Parathyroid adenoma (tissue), 2 donors: ENCODE data around the gene LRP1B.

Experiments
- H2AFZ ChIP-seq: fragments of 300-600 bp; sonication (generic); one replicate; pipeline ENCODE4 v1.7.0; 2017; ENCODE audit warnings: antibody characterized with exemption, mild to moderate bottlenecking
- H3K27ac ChIP-seq: fragments of 300-600 bp; sonication (generic); one replicate; pipeline ENCODE4 v1.7.0; 2017
- H3K27me3 ChIP-seq: fragments of 300-600 bp; sonication (generic); one replicate; pipeline ENCODE4 v1.7.0; 2017; ENCODE audit warnings: low read length; ENCODE audit not compliant: control insufficient read depth, insufficient read depth
- H3K36me3 ChIP-seq: fragments of 300-600 bp; sonication (generic); one replicate; pipeline ENCODE4 v1.7.0; 2017; ENCODE audit warnings: low read length; ENCODE audit not compliant: control insufficient read depth, insufficient read depth
- H3K4me1 ChIP-seq: fragments of 300-600 bp; sonication (generic); one replicate; pipeline ENCODE4 v1.7.0; 2017; ENCODE audit warnings: control low read depth
- H3K4me2 ChIP-seq: fragments of 300-600 bp; sonication (generic); one replicate; pipeline ENCODE4 v1.7.0; 2017; ENCODE audit warnings: low read length
- H3K4me3 ChIP-seq: fragments of 300-600 bp; sonication (generic); one replicate; pipeline ENCODE4 v1.7.0; 2017; ENCODE audit warnings: low read depth, low read length
- H3K79me2 ChIP-seq: fragments of 300-600 bp; sonication (generic); one replicate; pipeline ENCODE4 v1.7.0; 2017; ENCODE audit warnings: control low read depth
- H3K9ac ChIP-seq: fragments of 300-600 bp; sonication (generic); one replicate; pipeline ENCODE4 v1.7.0; 2017; ENCODE audit warnings: mild to moderate bottlenecking
- H3K9me3 ChIP-seq: fragments of 300-600 bp; sonication (generic); one replicate; pipeline ENCODE4 v1.7.0; 2017; ENCODE audit warnings: low read length; ENCODE audit not compliant: control insufficient read depth
- TF ChIP-seq, protein P1 (sequence below): fragments of 300-600 bp; sonication (generic); IDR thresholded peaks from one replicate; pipeline ENCODE4 v1.7.0; 2017; ENCODE audit warnings: antibody characterized with exemption, mild to moderate bottlenecking
- donor health status: primary hyperparathyroidism.

LRP1B gene

DNA sequence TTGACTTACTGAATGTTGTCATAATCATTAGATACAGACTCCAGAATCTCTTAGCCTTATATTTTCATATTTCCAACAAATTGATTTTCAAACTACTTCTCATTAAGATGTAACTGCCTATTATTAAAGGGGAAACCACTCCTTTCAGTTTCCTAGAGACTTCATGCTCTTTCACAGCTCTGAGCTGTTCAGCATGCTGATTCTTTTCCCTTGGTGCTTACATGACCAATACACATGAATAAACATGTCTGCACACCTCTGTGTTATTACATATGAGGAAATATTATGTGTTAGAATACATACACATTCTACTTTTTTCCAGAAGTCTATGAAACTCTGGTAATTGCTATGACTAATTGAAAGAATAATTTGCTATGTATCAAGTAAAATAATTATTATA lies 200.0 kb downstream of the LRP1B start:
- Histone ChIP-seq H2AFZ (no peak overlapping the region), H3K4me2 (no peak overlapping the region)
- TF ChIP-seq, protein P1, sequence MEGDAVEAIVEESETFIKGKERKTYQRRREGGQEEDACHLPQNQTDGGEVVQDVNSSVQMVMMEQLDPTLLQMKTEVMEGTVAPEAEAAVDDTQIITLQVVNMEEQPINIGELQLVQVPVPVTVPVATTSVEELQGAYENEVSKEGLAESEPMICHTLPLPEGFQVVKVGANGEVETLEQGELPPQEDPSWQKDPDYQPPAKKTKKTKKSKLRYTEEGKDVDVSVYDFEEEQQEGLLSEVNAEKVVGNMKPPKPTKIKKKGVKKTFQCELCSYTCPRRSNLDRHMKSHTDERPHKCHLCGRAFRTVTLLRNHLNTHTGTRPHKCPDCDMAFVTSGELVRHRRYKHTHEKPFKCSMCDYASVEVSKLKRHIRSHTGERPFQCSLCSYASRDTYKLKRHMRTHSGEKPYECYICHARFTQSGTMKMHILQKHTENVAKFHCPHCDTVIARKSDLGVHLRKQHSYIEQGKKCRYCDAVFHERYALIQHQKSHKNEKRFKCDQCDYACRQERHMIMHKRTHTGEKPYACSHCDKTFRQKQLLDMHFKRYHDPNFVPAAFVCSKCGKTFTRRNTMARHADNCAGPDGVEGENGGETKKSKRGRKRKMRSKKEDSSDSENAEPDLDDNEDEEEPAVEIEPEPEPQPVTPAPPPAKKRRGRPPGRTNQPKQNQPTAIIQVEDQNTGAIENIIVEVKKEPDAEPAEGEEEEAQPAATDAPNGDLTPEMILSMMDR: no peak

DNA sequence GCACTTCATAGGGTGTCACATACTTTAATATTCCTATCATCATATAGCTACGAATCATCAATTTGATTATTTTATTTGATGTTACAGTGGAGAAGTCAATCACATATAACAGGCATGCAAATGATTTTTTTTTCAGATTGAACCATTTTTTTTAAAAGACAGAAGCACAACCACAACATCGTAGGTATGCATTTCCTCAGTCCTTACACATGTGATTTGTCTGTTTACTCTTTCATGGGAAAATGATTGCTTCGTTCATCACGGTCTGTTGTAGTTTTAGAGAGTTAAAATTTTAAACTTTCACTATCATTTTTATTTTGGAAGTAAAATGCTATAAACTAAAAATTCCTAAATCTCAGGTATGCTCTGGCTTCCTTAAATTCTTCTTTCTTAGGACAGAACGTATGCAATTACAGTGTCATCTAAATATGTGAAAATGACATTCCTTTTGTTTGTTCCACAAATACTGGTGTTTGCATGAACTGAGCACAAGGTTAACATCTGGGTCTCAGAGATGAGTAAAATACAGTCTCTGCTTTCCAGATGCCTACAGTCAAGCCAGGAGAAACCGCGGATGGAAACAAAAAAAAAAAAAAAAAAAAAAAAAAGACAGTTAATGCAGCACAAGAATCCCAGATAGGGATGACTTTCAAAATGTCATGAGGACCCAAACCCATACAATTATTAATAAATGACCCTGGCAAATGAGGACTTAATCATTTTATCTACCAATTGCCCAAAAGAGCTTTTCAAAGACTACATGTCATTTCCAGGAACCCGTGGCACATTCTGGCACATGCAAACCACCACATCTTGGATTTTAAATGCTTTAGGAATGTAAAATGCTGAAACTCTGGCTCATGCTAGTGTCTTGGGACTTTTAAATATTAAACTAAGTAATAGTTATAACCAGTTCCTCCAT lies 201.2 kb downstream of the LRP1B start:
- Histone ChIP-seq H3K9ac (no peak overlapping the region), H2AFZ (no peak overlapping the region), H3K27ac (no peak overlapping the region), H3K4me2 (no peak overlapping the region), H3K36me3 (no peaks in the 10 kb centered on the region), H3K27me3 (no peaks in the 10 kb centered on the region), H3K4me1 (peaks cover 3% of the 10 kb centered on the region), H3K9me3 (no peaks in the 10 kb centered on the region), H3K4me3 (no peak overlapping the region), H3K79me2 (no peaks in the 10 kb centered on the region)
- TF ChIP-seq, protein P1: no peak

More for the DNA sequence above, 200.0 kb downstream of the LRP1B start:
- no peak overlapping the region for H3K27ac ChIP-seq
- H3K79me2 ChIP-seq: no peaks in the 10 kb centered on the region
- no peaks in the 10 kb centered on the region for H3K4me1 ChIP-seq
- no peaks in the 10 kb centered on the region for H3K27me3 ChIP-seq
- H3K36me3 ChIP-seq: no peaks in the 10 kb centered on the region
- no peak overlapping the region for H3K4me3 ChIP-seq
- no peaks in the 10 kb centered on the region for H3K9me3 ChIP-seq
- no peak overlapping the region for H3K9ac ChIP-seq

GRCh38 chr2:141928476-141928875 lies 202.3 kb downstream of the LRP1B start:
- TF ChIP-seq, protein P1: no peak
- Histone ChIP-seq H2AFZ (no peak overlapping the region), H3K4me1 (peaks cover 3% of the 10 kb centered on the region), H3K27me3 (no peaks in the 10 kb centered on the region), H3K79me2 (no peaks in the 10 kb centered on the region), H3K9ac (no peak overlapping the region), H3K4me2 (no peak overlapping the region), H3K4me3 (no peak overlapping the region), H3K27ac (no peak overlapping the region), H3K36me3 (no peaks in the 10 kb centered on the region), H3K9me3 (no peaks in the 10 kb centered on the region)

- H3K9me3 ChIP-seq: no peaks in the 10 kb centered on the region
- no peaks in the 10 kb centered on the region for H3K79me2 ChIP-seq
- H3K27me3 ChIP-seq: no peaks in the 10 kb centered on the region
- H2AFZ ChIP-seq: no peak overlapping the region
- no peak overlapping the region for H3K4me2 ChIP-seq
- H3K27ac ChIP-seq: no peak overlapping the region
- TF ChIP-seq, protein P1: no peak
- H3K9ac ChIP-seq: no peak overlapping the region
- no peak overlapping the region for H3K4me3 ChIP-seq
- peaks cover 3% of the 10 kb centered on the region for H3K4me1 ChIP-seq
- no peaks in the 10 kb centered on the region for H3K36me3 ChIP-seq
These were observed 203.3 kb downstream of the LRP1B start for GRCh38 chr2:141927536-141927935.

DNA sequence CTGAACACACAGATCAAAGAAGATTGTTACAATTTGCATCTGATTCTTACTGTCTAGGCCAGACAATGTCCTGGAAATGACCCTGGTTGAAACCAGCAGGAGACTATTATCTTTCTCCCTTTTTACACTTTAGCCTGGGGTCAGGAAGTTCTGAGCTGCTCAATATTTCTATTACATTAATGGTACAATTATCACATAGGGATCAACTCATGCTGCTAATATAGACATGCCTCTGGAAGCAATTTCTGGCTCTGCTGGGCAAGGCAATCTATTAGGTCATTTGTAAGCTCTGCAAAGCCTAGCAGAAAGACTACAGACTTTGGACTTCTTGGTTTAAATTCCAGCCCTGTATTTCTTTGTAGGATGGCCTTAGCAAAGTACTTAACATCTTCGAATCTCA lies 205.3 kb downstream of the LRP1B start:
- H3K4me2 ChIP-seq: no peak overlapping the region
- TF ChIP-seq, protein P1: no peak
- no peak overlapping the region for H3K4me3 ChIP-seq
- no peaks in the 10 kb centered on the region for H3K79me2 ChIP-seq
- no peak overlapping the region for H2AFZ ChIP-seq
- no peaks in the 10 kb centered on the region for H3K9me3 ChIP-seq
- no peak overlapping the region for H3K27ac ChIP-seq
- no peaks in the 10 kb centered on the region for H3K36me3 ChIP-seq
- no peaks in the 10 kb centered on the region for H3K27me3 ChIP-seq
- no peak overlapping the region for H3K9ac ChIP-seq
- peaks cover 3% of the 10 kb centered on the region for H3K4me1 ChIP-seq
